HFFc6 (cell line): ENCODE data around the gene ZFP91. TPM values are rescaled to one million over a fixed set of nuclear protein-coding genes. Genes with fewer than 3 reads are reported as not detected.

ENCODE experiments used
- DNase-seq: peaks from one replicate; pipeline ENCODE4 v3.0.0-alpha.2; 2018
- H3K27ac Mint-ChIP-seq: 2 replicates; pipeline ENCODE4 v1.8.0; 2020; ENCODE audit warnings: mild to moderate bottlenecking, mixed read lengths
- H3K27me3 Mint-ChIP-seq: 2 replicates; pipeline ENCODE4 v1.8.0; 2021; ENCODE audit warnings: mild to moderate bottlenecking, moderate library complexity, mixed read lengths; ENCODE audit not compliant: insufficient read depth
- H3K36me3 Mint-ChIP-seq: 2 replicates; pipeline ENCODE4 v1.8.0; 2021; ENCODE audit warnings: low read depth, mixed read lengths
- H3K4me1 Mint-ChIP-seq: 2 replicates; pipeline ENCODE4 v1.8.0; 2020; ENCODE audit warnings: low read depth, mixed read lengths
- H3K4me3 Mint-ChIP-seq: 2 replicates; pipeline ENCODE4 v1.8.0; 2020; ENCODE audit warnings: mild to moderate bottlenecking, moderate library complexity, mixed read lengths
- H3K9me3 Mint-ChIP-seq: 2 replicates; pipeline ENCODE4 v1.8.0; 2020; ENCODE audit warnings: mild to moderate bottlenecking, mixed read lengths
- CTCF ChIP-seq: fragments of 200-600 bp; sonication (generic); IDR thresholded peaks from 2 replicates; pipeline ENCODE4 v1.5.0; 2021; ENCODE audit warnings: antibody characterized with exemption, mild to moderate bottlenecking
- total RNA-seq, 6 experiments: library from RNA; stranded (reverse); fragmentation: NEBNext Ultra II Directional; extraction: Animal tissue kit (Norgen Biotek cat#: 25700); gene quantifications; 2 replicates in 1 of 6; 3 replicates in 5 of 6; pipeline ENCODE4 v1.2.3, GENCODE V29; 2021

Gene ZFP91
- total RNA-seq, 6 experiments from 2014 or later, result 51.9 to 69.1 (median 59.4) TPM

DNA sequence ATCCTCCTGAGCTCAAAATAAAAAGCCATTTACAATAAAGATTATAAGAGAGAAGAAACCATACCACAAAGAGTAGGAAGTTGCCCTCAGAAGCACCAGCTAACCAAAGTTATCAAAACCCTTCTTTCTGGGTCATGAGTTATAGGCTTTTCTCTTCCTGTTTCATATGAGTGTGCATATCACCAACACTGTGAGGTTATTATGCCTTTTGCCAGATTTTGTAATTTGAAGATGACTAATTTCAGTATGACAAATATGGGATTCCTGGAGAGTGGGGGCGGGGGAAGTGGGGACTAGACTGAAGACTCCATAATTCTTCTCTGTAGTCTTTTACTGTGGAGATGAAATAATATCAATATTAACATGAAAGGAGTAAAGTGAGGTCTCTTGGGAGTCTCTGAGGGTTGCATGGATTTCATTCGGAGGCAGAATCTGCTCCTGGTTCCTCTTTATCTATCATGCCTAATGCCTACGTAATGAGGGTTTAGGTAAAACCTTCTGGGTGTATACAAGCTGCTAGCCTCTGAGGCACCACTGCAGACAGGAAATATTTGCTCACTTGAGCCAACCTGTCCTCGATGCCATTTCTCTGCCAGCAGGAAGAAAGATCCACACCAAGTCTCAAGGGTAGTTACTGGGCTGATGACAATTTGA is 5.3 kb upstream of the ZFP91 start:
- Mint-ChIP-seq H3K4me1 (peaks cover 73% of the 10 kb centered on the region), H3K27me3 (no peaks in the 10 kb centered on the region), H3K9me3 (no peaks in the 10 kb centered on the region), H3K4me3 (peak overlapping the region; percentile 98), H3K36me3 (peaks cover 24% of the 10 kb centered on the region), H3K27ac (peak overlapping the region; percentile 100)
- peak; percentile 83 for DNase-seq
- TF ChIP-seq CTCF, result no peak

DNA sequence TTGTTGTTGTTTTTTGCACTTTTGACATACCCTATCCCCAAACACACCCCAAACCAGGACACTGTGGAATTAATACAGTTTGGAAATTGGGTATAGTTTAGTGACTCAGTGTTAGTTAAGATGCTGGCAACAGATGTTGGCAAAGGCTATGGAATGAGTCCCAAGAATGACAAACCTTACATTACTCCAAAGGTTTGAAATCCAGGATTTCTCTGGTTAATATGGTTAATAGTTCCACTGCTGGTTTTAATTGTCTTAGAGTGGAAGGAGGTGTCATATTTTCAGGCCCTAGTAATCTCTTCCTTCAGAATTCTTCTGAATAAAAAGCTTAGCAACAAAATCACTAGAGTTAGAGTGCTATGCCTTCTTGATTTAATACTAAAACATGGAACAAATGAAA is 4.0 kb upstream of the ZFP91 start:
- TF ChIP-seq CTCF, result no peak
- Mint-ChIP-seq H3K4me1 (peaks cover 65% of the 10 kb centered on the region), H3K27me3 (no peaks in the 10 kb centered on the region), H3K36me3 (peaks cover 16% of the 10 kb centered on the region), H3K9me3 (no peaks in the 10 kb centered on the region), H3K27ac (peak overlapping the region; percentile 100), H3K4me3 (peak overlapping the region; percentile 98)
- DNase-seq, result peak; percentile 46

DNA sequence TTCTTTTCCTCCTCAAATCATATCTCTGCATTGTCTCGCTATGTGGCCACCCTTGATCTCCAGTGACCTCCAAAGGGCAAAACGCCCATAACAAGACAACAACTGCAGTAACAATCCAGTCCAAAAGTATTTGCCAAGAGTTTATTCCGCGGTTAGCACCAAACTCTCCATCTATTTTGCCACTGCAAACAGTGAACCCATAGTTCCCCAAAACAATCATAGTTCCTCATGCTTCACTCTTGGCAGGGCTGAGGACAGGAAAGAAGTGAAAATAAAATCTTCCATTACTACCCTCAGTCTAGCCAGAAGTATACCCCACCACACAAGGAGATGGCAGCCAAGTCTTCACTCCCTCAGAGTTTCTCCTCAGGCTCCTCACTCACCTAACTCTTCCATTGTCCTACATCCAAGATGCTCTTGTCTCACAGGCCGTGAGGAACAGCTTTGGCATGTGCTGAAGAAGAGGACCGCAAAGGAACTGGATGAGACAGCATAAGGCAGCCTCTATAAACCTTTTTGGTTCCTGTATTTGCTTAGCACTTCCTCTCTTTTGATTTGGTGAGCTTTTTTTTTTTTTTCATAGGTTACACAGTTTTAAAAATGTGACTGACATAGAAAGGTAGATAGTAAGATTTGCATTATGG is 3.4 kb upstream of the ZFP91 start, which contains the start of gene LPXN:
LPXN (minus strand) TSS at position 480 of the 644 bp plus-strand sequence; CDS start at position 396, 84 bp downstream.
- Mint-ChIP-seq H3K9me3 (no peaks in the 10 kb centered on the region), H3K4me1 (peaks cover 63% of the 10 kb centered on the region), H3K36me3 (peaks cover 16% of the 10 kb centered on the region), H3K27ac (peak within 1 kb of the TSS; percentile 100), H3K27me3 (no peaks in the 10 kb centered on the region), H3K4me3 (peak within 1 kb of the TSS; percentile 98)
- peak; percentile 16; the same call in 1 of the 2 replicates for TF ChIP-seq CTCF
- DNase-seq, result peak; percentile 84

DNA sequence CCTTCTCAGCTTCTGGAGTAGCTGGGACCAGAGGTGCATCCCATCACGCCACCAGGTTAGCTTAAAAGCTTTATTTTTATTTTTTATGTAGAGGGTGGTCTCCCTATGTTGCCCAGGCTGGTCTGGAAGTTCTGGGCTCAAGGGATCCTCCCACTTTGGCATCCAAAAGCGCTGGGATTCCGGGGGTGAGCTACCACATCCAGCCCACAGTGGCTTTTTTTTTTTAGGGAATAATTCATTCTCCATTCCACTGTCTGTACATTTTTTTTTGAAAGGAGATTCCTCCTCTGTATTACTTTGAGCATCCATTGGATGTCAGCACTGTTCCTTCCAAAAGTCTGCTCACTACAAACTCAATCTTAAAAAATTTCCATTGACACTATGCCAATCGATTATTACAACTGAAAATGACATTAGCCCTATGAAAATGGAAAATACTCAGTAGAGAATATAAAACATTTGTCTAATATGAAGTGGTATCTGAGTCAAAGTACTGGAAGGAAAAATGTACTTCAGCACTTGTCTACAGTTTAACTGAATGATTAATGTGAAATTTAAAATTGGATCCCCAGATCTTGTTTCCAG is 1.9 kb upstream of the ZFP91 start:
- peak; percentile 38 for DNase-seq
- Mint-ChIP-seq H3K27ac (peak overlapping the region; percentile 100), H3K27me3 (no peaks in the 10 kb centered on the region), H3K9me3 (no peaks in the 10 kb centered on the region), H3K36me3 (peaks cover 19% of the 10 kb centered on the region), H3K4me1 (peaks cover 71% of the 10 kb centered on the region), H3K4me3 (peak overlapping the region; percentile 98)
- peak; percentile 73 for TF ChIP-seq CTCF

- no peaks in the 10 kb centered on the region for H3K9me3 Mint-ChIP-seq
- peaks cover 72% of the 10 kb centered on the region for H3K4me1 Mint-ChIP-seq
- peaks cover 22% of the 10 kb centered on the region for H3K36me3 Mint-ChIP-seq
- H3K27me3 Mint-ChIP-seq, result no peaks in the 10 kb centered on the region
- peak overlapping the region; percentile 98 for H3K4me3 Mint-ChIP-seq
- no peak for TF ChIP-seq CTCF
- H3K27ac Mint-ChIP-seq, result peak overlapping the region; percentile 100
- DNase-seq, result peak; percentile 82
Measured at GRCh38 chr11:58577555-58578135, 1.2 kb upstream of the ZFP91 start.
